CD8-positive, alpha-beta memory T cell (primary cell): Measurements from ENCODE around the gene ATP8B1. TPM values are rescaled to one million over a fixed set of nuclear protein-coding genes. Genes with fewer than 3 reads are reported as not detected.

Experiments
- CTCF ChIA-PET: fragments of 350-600 bp; sonication (Branson Sonifier 250); formaldehyde crosslinking; loops from one replicate; lab custom pipeline; 2021; ENCODE audit warnings: antibody characterized with exemption; lab: Charles Lee
- POLR2A ChIA-PET: fragments of 350-600 bp; sonication (Branson Sonifier 250); formaldehyde crosslinking; loops from one replicate; lab custom pipeline; 2021; ENCODE audit warnings: antibody characterized with exemption; lab: Charles Lee
- DNase-seq, 5 donors: peaks; one replicate each; pipeline versions ENCODE4 v3.0.0 to v3.0.0-alpha.2; 2020 to 2022; ENCODE audit warnings: mixed read lengths in 1 of 5
- H3K27ac ChIP-seq: one replicate; pipeline ENCODE4 v1.7.0; 2013; ENCODE audit warnings: low read depth, mild to moderate bottlenecking, low read length, moderate library complexity
- H3K27me3 ChIP-seq: 2 replicates; pipeline ENCODE4 v1.7.0; 2013; ENCODE audit warnings: low read length, mild to moderate bottlenecking; ENCODE audit not compliant: insufficient read depth, poor library complexity, severe bottlenecking
- H3K36me3 ChIP-seq: 2 replicates; pipeline ENCODE4 v1.7.0; 2013; ENCODE audit warnings: mild to moderate bottlenecking, low read length, moderate library complexity; ENCODE audit not compliant: insufficient read depth
- H3K4me1 ChIP-seq: 2 replicates; pipeline ENCODE4 v1.7.0; 2013; ENCODE audit warnings: mild to moderate bottlenecking, low read length, moderate library complexity; ENCODE audit not compliant: insufficient read depth
- H3K4me3 ChIP-seq: 2 replicates; pipeline ENCODE4 v1.7.0; 2013; ENCODE audit warnings: mild to moderate bottlenecking, low read length
- H3K9me3 ChIP-seq: 2 replicates; pipeline ENCODE4 v1.7.0; 2013; ENCODE audit warnings: mild to moderate bottlenecking, low read length
- H3K27ac Mint-ChIP-seq, 8 donors: one replicate each; pipeline ENCODE4 v1.8.0; 2020 to 2021; ENCODE audit warnings: mixed read lengths in 8 of 8, mild to moderate bottlenecking in 6 of 8, inconsistent platforms in 3 of 8, moderate library complexity in 3 of 8
- H3K27me3 Mint-ChIP-seq, 2 donors: one replicate each; pipeline ENCODE4 v1.8.0; 2020 to 2021; ENCODE audit warnings: mixed read lengths in 2 of 2, mild to moderate bottlenecking in 1 of 2, moderate library complexity in 1 of 2
- H3K36me3 Mint-ChIP-seq, 3 donors: one replicate each; pipeline ENCODE4 v1.8.0; 2020 to 2021; ENCODE audit warnings: mixed read lengths in 3 of 3, inconsistent platforms in 1 of 3, mild to moderate bottlenecking in 1 of 3
- H3K4me1 Mint-ChIP-seq, 3 donors: one replicate each; pipeline ENCODE4 v1.8.0; 2020 to 2021; ENCODE audit warnings: mixed read lengths in 3 of 3, inconsistent platforms in 1 of 3, mild to moderate bottlenecking in 1 of 3
- H3K4me3 Mint-ChIP-seq, 7 donors: one replicate each; pipeline ENCODE4 v1.8.0; 2020 to 2021; ENCODE audit warnings: mixed read lengths in 7 of 7, mild to moderate bottlenecking in 6 of 7, moderate library complexity in 4 of 7, inconsistent platforms in 2 of 7
- H3K9me3 Mint-ChIP-seq, 5 donors: one replicate each; pipeline ENCODE4 v1.8.0; 2020 to 2022; ENCODE audit warnings: mixed read lengths in 5 of 5, mild to moderate bottlenecking in 3 of 5, moderate library complexity in 2 of 5, inconsistent platforms in 1 of 5
- polyA plus RNA-seq: library from polyadenylated mRNA; unstranded; fragments of 300-500 nt; fragmentation: Illumina TruSeq; gene quantifications from one replicate; pipeline ENCODE4 v1.2.3, GENCODE V29; 2021
- total RNA-seq, 2 experiments: library from RNA; stranded (reverse); gene quantifications; one replicate each; pipeline ENCODE4 v1.2.3, GENCODE V29; 2021

The ATP8B1 gene
- total and polyA plus RNA-seq, 3 experiments from 2014 or later = not detected

GRCh38 chr18:57768537-57769326 lies 34.4 kb downstream of the ATP8B1 start:
- H3K36me3 ChIP-seq = no peaks in the 10 kb centered on the region
- Mint-ChIP-seq H3K27ac (no peak overlapping the region), H3K27me3 (no peaks in the 10 kb centered on the region), H3K9me3 (peaks cover 0 to 13% (median 0%) of the 10 kb centered on the region in 5 donors), H3K4me3 (no peak overlapping the region), H3K4me1 (no peaks in the 10 kb centered on the region), H3K36me3 (peaks cover 0 to 8% (median 3%) of the 10 kb centered on the region in 3 donors)
- DNase-seq = no peak
- H3K4me3 ChIP-seq = no peak overlapping the region
- no peaks in the 10 kb centered on the region for H3K9me3 ChIP-seq
- H3K27ac ChIP-seq = no peak overlapping the region
- CTCF ChIA-PET = interaction anchor here (1.2 to 1.5 kb wide), 2 partner anchors 10 to 19 kb away, joined by 3 to 4 read pairs; no protein-coding TSS in a partner anchor
- POLR2A ChIA-PET = no interaction called here
- no peaks in the 10 kb centered on the region for H3K27me3 ChIP-seq
- no peaks in the 10 kb centered on the region for H3K4me1 ChIP-seq

- no peak overlapping the region for H3K4me3 Mint-ChIP-seq
- peaks cover 0 to 19% (median 0%) of the 10 kb centered on the region in 5 donors for H3K9me3 Mint-ChIP-seq
- Histone ChIP-seq H3K9me3 (no peaks in the 10 kb centered on the region), H3K4me3 (no peak overlapping the region), H3K36me3 (no peaks in the 10 kb centered on the region), H3K4me1 (no peaks in the 10 kb centered on the region), H3K27ac (no peak overlapping the region), H3K27me3 (no peaks in the 10 kb centered on the region)
- H3K27ac Mint-ChIP-seq = no peak overlapping the region
- H3K4me1 Mint-ChIP-seq = no peaks in the 10 kb centered on the region
- DNase-seq = no peak
- H3K27me3 Mint-ChIP-seq = no peaks in the 10 kb centered on the region
- peaks cover 0 to 8% (median 3%) of the 10 kb centered on the region in 3 donors for H3K36me3 Mint-ChIP-seq
- ChIA-PET POLR2A (no interaction called here), CTCF (interaction anchor here (1.2 kb wide), 1 partner anchor 18 kb away, joined by 4 read pairs; no protein-coding TSS in a partner anchor)
Measured at GRCh38 chr18:57767259-57768050, 35.7 kb downstream of the ATP8B1 start.

GRCh38 chr18:57764995-57765394 lies 38.1 kb downstream of the ATP8B1 start:
- peaks cover 0 to 29% (median 1%) of the 10 kb centered on the region in 5 donors for H3K9me3 Mint-ChIP-seq
- no peak overlapping the region for H3K27ac Mint-ChIP-seq
- H3K4me1 Mint-ChIP-seq = no peaks in the 10 kb centered on the region
- Histone ChIP-seq H3K27ac (no peak overlapping the region), H3K27me3 (no peaks in the 10 kb centered on the region), H3K9me3 (no peaks in the 10 kb centered on the region), H3K36me3 (no peaks in the 10 kb centered on the region), H3K4me1 (no peaks in the 10 kb centered on the region), H3K4me3 (no peak overlapping the region)
- no peak for DNase-seq
- no peaks in the 10 kb centered on the region for H3K27me3 Mint-ChIP-seq
- no peak overlapping the region for H3K4me3 Mint-ChIP-seq
- peaks cover 0 to 10% (median 3%) of the 10 kb centered on the region in 3 donors for H3K36me3 Mint-ChIP-seq
- CTCF ChIA-PET = no interaction called here
- POLR2A ChIA-PET = no interaction called here

- Histone ChIP-seq H3K4me3 (no peak overlapping the region), H3K9me3 (no peaks in the 10 kb centered on the region), H3K4me1 (no peaks in the 10 kb centered on the region), H3K36me3 (no peaks in the 10 kb centered on the region), H3K27me3 (no peaks in the 10 kb centered on the region), H3K27ac (no peak overlapping the region)
- H3K9me3 Mint-ChIP-seq = peaks cover 0 to 33% (median 4%) of the 10 kb centered on the region in 5 donors
- peaks cover 0 to 12% (median 3%) of the 10 kb centered on the region in 3 donors for H3K36me3 Mint-ChIP-seq
- no peak overlapping the region for H3K27ac Mint-ChIP-seq
- ChIA-PET CTCF (interaction anchor here (1.6 kb wide), 1 partner anchor 12 kb away, joined by 3 read pairs; no protein-coding TSS in a partner anchor), POLR2A (no interaction called here)
- H3K4me3 Mint-ChIP-seq = no peak overlapping the region
- H3K4me1 Mint-ChIP-seq = no peaks in the 10 kb centered on the region
- H3K27me3 Mint-ChIP-seq = no peaks in the 10 kb centered on the region
- no peak for DNase-seq
Measured at GRCh38 chr18:57764087-57764486, 39.0 kb downstream of the ATP8B1 start.

- POLR2A ChIA-PET = no interaction called here
- peaks cover 0 to 12% (median 3%) of the 10 kb centered on the region in 3 donors for H3K36me3 Mint-ChIP-seq
- H3K4me1 Mint-ChIP-seq = no peaks in the 10 kb centered on the region
Measured at GRCh38 chr18:57762686-57763085, 40.4 kb downstream of the ATP8B1 start.

GRCh38 chr18:57759650-57760049 lies 43.5 kb downstream of the ATP8B1 start:
- no peak for DNase-seq
- CTCF ChIA-PET = no interaction called here
- Mint-ChIP-seq H3K4me3 (no peak overlapping the region), H3K4me1 (no peaks in the 10 kb centered on the region), H3K27ac (no peak overlapping the region), H3K9me3 (peaks cover 0 to 40% (median 4%) of the 10 kb centered on the region in 5 donors), H3K27me3 (no peaks in the 10 kb centered on the region), H3K36me3 (peaks cover 0 to 4% (median 0%) of the 10 kb centered on the region in 3 donors)
- POLR2A ChIA-PET = no interaction called here
- Histone ChIP-seq H3K27ac (no peak overlapping the region), H3K4me1 (no peaks in the 10 kb centered on the region), H3K9me3 (no peaks in the 10 kb centered on the region), H3K4me3 (no peak overlapping the region), H3K36me3 (no peaks in the 10 kb centered on the region), H3K27me3 (no peaks in the 10 kb centered on the region)

More at GRCh38 chr18:57762686-57763085, 40.4 kb downstream of the ATP8B1 start:
- Histone ChIP-seq H3K4me1 (no peaks in the 10 kb centered on the region), H3K27me3 (no peaks in the 10 kb centered on the region), H3K4me3 (no peak overlapping the region), H3K27ac (no peak overlapping the region), H3K9me3 (no peaks in the 10 kb centered on the region), H3K36me3 (no peaks in the 10 kb centered on the region)
- H3K9me3 Mint-ChIP-seq = peaks cover 0 to 34% (median 4%) of the 10 kb centered on the region in 5 donors
- no peak for DNase-seq
- no peaks in the 10 kb centered on the region for H3K27me3 Mint-ChIP-seq
- no peak overlapping the region for H3K4me3 Mint-ChIP-seq
- CTCF ChIA-PET = no interaction called here
- H3K27ac Mint-ChIP-seq = no peak overlapping the region

GRCh38 chr18:57755473-57756067 lies 47.5 kb downstream of the ATP8B1 start:
- no peak for DNase-seq
- H3K9me3 ChIP-seq = no peaks in the 10 kb centered on the region
- H3K27me3 ChIP-seq = no peaks in the 10 kb centered on the region
- H3K4me1 ChIP-seq = no peaks in the 10 kb centered on the region
- peak overlapping the region in 1 of 8 donors; percentile 32 for H3K27ac Mint-ChIP-seq
- no peaks in the 10 kb centered on the region for H3K36me3 ChIP-seq
- H3K4me3 Mint-ChIP-seq = no peak overlapping the region
- H3K9me3 Mint-ChIP-seq = peaks cover 0 to 27% (median 4%) of the 10 kb centered on the region in 5 donors
- H3K36me3 Mint-ChIP-seq = peaks cover 0 to 4% (median 0%) of the 10 kb centered on the region in 3 donors
- peaks cover 0 to 7% (median 0%) of the 10 kb centered on the region in 3 donors for H3K4me1 Mint-ChIP-seq
- no peak overlapping the region for H3K27ac ChIP-seq
- H3K27me3 Mint-ChIP-seq = no peaks in the 10 kb centered on the region
- H3K4me3 ChIP-seq = no peak overlapping the region
- ChIA-PET POLR2A (no interaction called here), CTCF (no interaction called here)
